ENCODE results near the gene HOXB3. TPM values are rescaled to one million over a fixed set of nuclear protein-coding genes. Genes with fewer than 3 reads are reported as not detected.

Gene HOXB3
- total RNA-seq, 4 donors from 2014 or later, result 0.97 to 14.1 (median 3.9) TPM

- TF ChIP-seq POLR2A (IDR thresholded peaks at IDR 0.05) (no peak), CTCF (IDR thresholded peaks at IDR 0.05) (no peak)
- 51 to 66% methylated on average over 7 of the region's 7 CpGs for WGBS, 2 donors
- DNase-seq (ENCODE audit: low spot score in 2 of 2), result no peak
- intact Hi-C loops (cut with DNase I; ENCODE audit: low total_unique reads), result no loop called here
- no peak overlapping the region for H3K4me3 ChIP-seq (ENCODE audit: low read depth, poor library complexity, severe bottlenecking)
Observed at GRCh38 chr17:48582750-48583069, 7.3 kb downstream of the HOXB3 start.

DNA sequence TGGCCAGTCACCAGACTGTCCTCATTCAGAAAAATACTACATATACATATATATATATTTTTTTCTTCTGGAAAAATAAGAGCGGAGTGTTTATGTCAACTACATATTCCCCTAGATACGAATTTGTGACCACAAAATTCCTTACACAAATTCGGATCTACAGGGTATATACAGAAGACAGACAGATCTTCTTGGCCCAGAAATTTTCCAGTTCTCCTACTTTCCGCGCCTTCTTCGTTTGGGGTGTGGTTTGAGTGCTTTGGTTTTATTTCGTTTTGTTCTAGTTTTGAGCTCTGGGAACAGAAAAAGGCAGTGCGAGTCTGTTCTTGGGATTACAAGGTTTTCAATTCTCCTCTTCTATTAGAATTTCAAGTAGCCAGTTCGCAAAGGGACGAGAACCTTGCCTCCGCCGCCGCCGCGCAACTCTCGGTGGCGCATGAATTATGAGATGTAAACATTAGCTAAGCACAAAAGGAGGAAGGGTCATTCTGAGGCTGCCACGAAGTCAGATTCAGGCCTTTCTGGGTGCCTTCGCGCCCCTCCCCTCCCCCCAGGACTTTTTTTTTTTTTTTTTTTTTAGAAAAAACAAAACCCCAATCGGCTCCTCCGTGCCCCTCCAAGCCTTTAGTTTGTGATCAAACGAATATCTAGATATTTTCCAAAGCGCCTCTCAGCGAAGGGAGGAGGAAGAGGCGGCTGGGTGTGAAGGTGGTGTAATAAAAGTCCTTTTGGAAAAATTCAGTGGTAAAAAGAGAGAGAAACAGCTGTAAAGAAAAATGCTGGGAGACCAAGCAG lies 10.1 kb downstream of the HOXB3 start:
- no peak for DNase-seq (ENCODE audit: low spot score in 2 of 2)
- TF ChIP-seq CTCF (IDR thresholded peaks at IDR 0.05) (no peak), POLR2A (IDR thresholded peaks at IDR 0.05) (no peak)
- H3K4me3 ChIP-seq (ENCODE audit: low read depth, poor library complexity, severe bottlenecking), result no peak overlapping the region
- intact Hi-C loops (cut with DNase I; ENCODE audit: low total_unique reads), result no loop called here
- WGBS, 2 donors, result 74 to 78% methylated on average over 26 of the region's 26 CpGs

DNA sequence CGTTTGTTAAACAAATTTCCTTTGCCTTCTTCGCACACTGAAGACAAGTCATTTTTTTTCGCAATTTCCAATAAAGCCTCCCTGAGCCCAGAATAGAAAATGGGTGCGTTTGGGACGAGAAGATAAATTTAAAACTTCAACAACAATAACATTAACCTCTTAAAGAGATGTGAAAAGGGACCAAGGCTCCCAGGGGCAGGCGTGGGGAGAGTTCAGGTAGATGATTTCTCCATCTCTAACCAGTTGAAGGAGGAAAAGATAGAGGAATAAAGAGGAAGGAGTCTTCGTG lies 10.6 kb downstream of the HOXB3 start:
- WGBS, 2 donors, result 68 to 73% methylated on average over 7 of the region's 7 CpGs
- no peak for DNase-seq (ENCODE audit: low spot score in 2 of 2)
- TF ChIP-seq CTCF (IDR thresholded peaks at IDR 0.05) (no peak), POLR2A (IDR thresholded peaks at IDR 0.05) (no peak)
- intact Hi-C loops (cut with DNase I; ENCODE audit: low total_unique reads), result no loop called here
- no peak overlapping the region for H3K4me3 ChIP-seq (ENCODE audit: low read depth, poor library complexity, severe bottlenecking)

DNA sequence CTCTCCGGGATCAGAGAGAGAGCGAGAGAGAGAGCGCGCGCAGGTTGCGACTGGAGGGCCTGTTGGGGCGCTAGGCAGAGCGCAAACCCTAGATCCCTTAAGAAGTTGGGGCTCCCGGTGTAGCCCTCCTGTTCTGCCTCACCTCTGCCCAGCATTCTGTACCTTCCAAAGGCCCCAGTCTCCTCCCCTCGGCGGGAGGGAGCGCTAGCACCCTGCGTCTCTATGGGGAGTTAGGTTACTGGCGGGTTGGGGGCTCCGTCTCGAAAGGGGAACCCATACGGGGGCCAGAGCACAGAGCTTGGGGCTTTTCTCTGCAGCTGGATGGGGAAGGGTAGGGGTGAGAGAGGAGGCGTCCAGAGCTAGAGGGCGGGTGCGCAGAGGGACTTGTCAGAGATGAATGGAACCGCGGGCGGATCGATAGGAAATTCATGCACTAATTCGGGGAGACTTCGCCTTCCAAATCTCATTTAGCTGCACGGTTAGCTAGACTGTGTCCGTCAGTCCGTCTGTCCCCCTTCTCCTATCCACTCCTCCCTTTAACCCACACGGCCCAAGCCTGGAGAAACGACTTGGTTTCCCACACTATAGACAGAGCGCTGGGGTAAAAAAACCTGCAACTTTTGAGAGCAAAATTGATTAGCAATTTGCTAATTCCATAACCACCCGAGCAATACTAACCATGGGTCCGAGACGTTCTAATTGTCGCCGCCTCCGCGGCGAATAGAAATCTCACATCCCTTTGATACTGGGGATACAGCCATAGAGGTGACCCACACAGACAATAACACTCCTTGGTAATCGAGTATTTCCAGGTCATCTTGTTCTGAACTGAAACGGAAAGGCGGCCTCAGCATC lies 11.2 kb downstream of the HOXB3 start:
- WGBS, 2 donors, result 21 to 27% methylated on average over 41 to 43 of the region's 43 CpGs

DNA sequence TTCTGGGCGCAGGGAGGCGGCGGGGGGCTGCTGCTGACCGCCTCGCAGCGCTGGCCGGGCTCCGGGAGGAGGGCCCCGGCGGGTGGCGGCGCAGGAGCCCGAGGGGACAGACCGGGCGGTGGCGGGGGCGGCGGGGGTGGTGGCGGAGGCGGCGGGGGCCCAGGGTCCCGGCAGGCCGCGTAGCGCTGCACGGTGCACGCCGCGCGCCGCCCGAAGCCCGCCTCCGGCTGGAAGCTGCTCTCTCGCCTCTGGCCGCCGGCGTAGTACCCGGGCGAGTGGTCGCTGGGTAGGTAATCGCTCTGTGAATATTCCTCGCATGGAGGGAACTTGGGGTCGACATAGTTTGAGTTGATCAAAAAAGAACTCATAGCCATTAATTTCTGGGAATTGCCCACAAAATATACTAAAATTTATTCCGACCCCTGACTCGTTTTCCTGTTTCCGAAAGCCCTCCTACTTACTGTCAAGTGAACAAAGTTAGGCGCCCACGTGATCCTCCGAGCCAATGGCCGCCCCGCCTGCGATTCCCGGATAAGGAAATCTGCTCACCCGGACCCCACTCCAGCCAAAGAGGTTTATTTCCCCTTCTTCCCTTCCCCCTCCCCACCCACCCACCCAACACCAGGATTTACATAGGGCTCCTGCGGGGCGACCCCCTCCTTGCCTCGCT lies 12.0 kb downstream of the HOXB3 start, which contains the start of gene HOXB4:
Gene HOXB4 (minus strand): TSS at position 405 of the 670 bp plus-strand sequence. CDS start 31 bp downstream, at position 374.
- intact Hi-C loops (cut with DNase I; ENCODE audit: low total_unique reads), result no loop called here
- WGBS, 2 donors, result 0 to 1% methylated on average over 23 to 31 of the region's 58 CpGs
- peak within 1 kb of the TSS; percentile 31 for H3K4me3 ChIP-seq (ENCODE audit: low read depth, poor library complexity, severe bottlenecking)
- DNase-seq (ENCODE audit: low spot score in 2 of 2), result peak; percentile 91 to 98
- no peak for TF ChIP-seq CTCF (IDR thresholded peaks at IDR 0.05)
- TF ChIP-seq POLR2A (IDR thresholded peaks at IDR 0.05), result no peak

More for the DNA sequence above, 11.2 kb downstream of the HOXB3 start:
- no peak for DNase-seq (ENCODE audit: low spot score in 2 of 2)
- peak overlapping the region; percentile 31 for H3K4me3 ChIP-seq (ENCODE audit: low read depth, poor library complexity, severe bottlenecking)
- intact Hi-C loops (cut with DNase I; ENCODE audit: low total_unique reads), result no loop called here
- TF ChIP-seq CTCF (IDR thresholded peaks at IDR 0.05) (no peak), POLR2A (IDR thresholded peaks at IDR 0.05) (no peak)
